GM12878 (cell line): ENCODE results near the gene GH1. TPM values are rescaled to one million over a fixed set of nuclear protein-coding genes. Genes with fewer than 3 reads are reported as not detected.

Experiments
- ATAC-seq: fragments of 200-7000 bp; cut with Tn5 transposase; 3 replicates; pipeline ENCODE4 v1.9.1; 2020; ENCODE audit warnings: mild to moderate bottlenecking, moderate library complexity
- BruUV-seq: library from RNA; stranded (reverse); fragments of 400-500 nt; replicated peaks from 2 replicates; lab custom pipeline; 2021; lab: Mats Ljungman, UMichigan
- CTCF ChIA-PET: fragments of 300-600 bp; sonication (Branson Sonifier 250); formaldehyde crosslinking; extraction: SDS; loops from one replicate; lab custom pipeline; 2021; ENCODE audit warnings: inconsistent platforms; lab: Yijun Ruan, JAX
- POLR2A ChIA-PET: fragments of 350-600 bp; formaldehyde crosslinking; extraction: SDS; loops from one replicate; lab custom pipeline; 2021; ENCODE audit warnings: inconsistent platforms; lab: Charles Lee
- RAD21 ChIA-PET: fragments of 300-600 bp; sonication (Branson Sonifier 250); formaldehyde crosslinking; loops from one replicate; lab custom pipeline; 2023; ENCODE audit warnings: antibody characterized with exemption; ENCODE audit not compliant: unreplicated experiment; lab: Charles Lee
- SMC1A ChIA-PET: fragments of 300-600 bp; sonication (Branson Sonifier 250); formaldehyde crosslinking; loops from one replicate; lab custom pipeline; 2023; ENCODE audit not compliant: unreplicated experiment, uncharacterized antibody; lab: Charles Lee
- DNase-seq: peaks from one replicate; pipeline ENCODE4 v3.0.0-alpha.2; 2011; ENCODE audit warnings: low read depth, low spot score
- FAIRE-seq: peaks from 3 replicates; lab custom pipeline; 2011; peaks lifted over from hg19 to GRCh38; lab: Jason Lieb, UNC
- H2AFZ ChIP-seq: 2 replicates; pipeline ENCODE4 v1.6.0; 2011; ENCODE audit warnings: low read depth, low read length, control low read depth; ENCODE audit not compliant: control insufficient read depth
- H3K27ac ChIP-seq: 2 replicates; pipeline ENCODE4 v1.5.1; 2011; ENCODE audit warnings: control low read depth; ENCODE audit not compliant: control insufficient read depth, insufficient read depth
- H3K27me3 ChIP-seq, 2 experiments: replicated peaks in 1 of 2; 2 replicates each; pipeline versions ENCODE4 v1.6.0 to v1.6.1; 2011; ENCODE audit warnings: low read length in 1 of 2; ENCODE audit not compliant: control insufficient read depth in 2 of 2, insufficient read depth in 2 of 2
- H3K36me3 ChIP-seq, 2 experiments: 2 replicates each; pipeline ENCODE4 v1.5.1; 2011; ENCODE audit warnings: low read length in 1 of 2; ENCODE audit not compliant: control insufficient read depth in 2 of 2, insufficient read depth in 2 of 2
- H3K4me1 ChIP-seq: 2 replicates; pipeline ENCODE4 v1.6.1; 2011; ENCODE audit warnings: mild to moderate bottlenecking, low read length, moderate library complexity, mixed read lengths; ENCODE audit not compliant: control insufficient read depth, insufficient read depth
- H3K4me2 ChIP-seq: 2 replicates; pipeline ENCODE4 v1.6.0; 2011; ENCODE audit warnings: control low read depth; ENCODE audit not compliant: control insufficient read depth, insufficient read depth
- H3K4me3 ChIP-seq: fragments of 200-600 bp; sonication (generic); 2 replicates; pipeline ENCODE4 v1.5.1; 2016
- H3K79me2 ChIP-seq: 2 replicates; pipeline ENCODE4 v1.6.0; 2011; ENCODE audit warnings: low read length; ENCODE audit not compliant: control insufficient read depth, insufficient read depth
- H3K9ac ChIP-seq: 2 replicates; pipeline ENCODE4 v1.8.0; 2011; ENCODE audit warnings: low read length, control low read depth, mixed read lengths; ENCODE audit not compliant: control insufficient read depth, insufficient read depth
- H3K9me3 ChIP-seq: replicated peaks from 3 replicates; pipeline ENCODE4 v1.5.1; 2011; ENCODE audit warnings: mild to moderate bottlenecking, low read length; ENCODE audit not compliant: control insufficient read depth, insufficient read depth
- H4K20me1 ChIP-seq: 2 replicates; pipeline ENCODE4 v1.6.0; 2011; ENCODE audit not compliant: control insufficient read depth, insufficient read depth
- CBX5 ChIP-seq: sonication (generic); IDR thresholded peaks from 2 replicates; pipeline ENCODE4 v1.6.1; 2016; ENCODE audit warnings: low read depth, moderate library complexity, mild to moderate bottlenecking, inconsistent platforms
- CEBPB ChIP-seq, 2 experiments: fragments of 150-350 bp in 1 of 2; IDR thresholded peaks; 2 replicates each; pipeline ENCODE4 v1.6.1; 2012 to 2014; ENCODE audit warnings: low read depth in 2 of 2, low read length in 2 of 2, borderline replicate concordance in 1 of 2, inconsistent platforms in 1 of 2
- FOXM1 ChIP-seq: IDR thresholded peaks from 2 replicates; pipeline ENCODE4 v1.6.1; 2012; ENCODE audit warnings: low read depth, mild to moderate bottlenecking, inconsistent platforms, low read length, moderate library complexity
- MEF2A ChIP-seq: IDR thresholded peaks from 2 replicates; pipeline ENCODE4 v1.6.1; 2011; ENCODE audit warnings: low read depth, mild to moderate bottlenecking, low read length, moderate library complexity; ENCODE audit not compliant: insufficient read depth
- MEF2B ChIP-seq: fragments of 450-650 bp; IDR thresholded peaks from 2 replicates; pipeline ENCODE4 v1.6.1; 2018; ENCODE audit warnings: mild to moderate bottlenecking, moderate library complexity; ENCODE audit not compliant: partially characterized antibody, poor library complexity, severe bottlenecking
- PML ChIP-seq: IDR thresholded peaks from 2 replicates; pipeline ENCODE4 v1.6.1; 2012; ENCODE audit warnings: low read length, inconsistent platforms
- RCOR1 ChIP-seq: conservative IDR thresholded peaks from 2 replicates; pipeline ENCODE4 v1.6.1; 2012; ENCODE audit warnings: low read depth, low read length, improper control_type of control experiment
- TBL1XR1 ChIP-seq: IDR thresholded peaks from 2 replicates; pipeline ENCODE4 v1.6.1; 2012; ENCODE audit warnings: low read depth, low read length, improper control_type of control experiment
- TCF7 ChIP-seq: IDR thresholded peaks from 2 replicates; pipeline ENCODE4 v1.6.1; 2014; ENCODE audit warnings: antibody characterized with exemption, borderline replicate concordance
- WGBS: methylation state at CpG from one replicate; pipeline ENCODE4 v1.1.6; 2016; ENCODE audit warnings: low lambda C conversion rate; ENCODE audit not compliant: insufficient replicate concordance, insufficient coverage; ENCODE audit errors: missing lambda C conversion rate; 5-methylcytosine and 5-hydroxymethylcytosine counted together
- in situ Hi-C: fragments of 300-500 bp; cut with MboI; formaldehyde crosslinking; loops from 9 replicates; pipeline ENCODE4 v1.14.3; 2018; ENCODE audit warnings: mixed read lengths
- intact Hi-C: fragments of 100-400 bp; cut with micrococcal nuclease; formaldehyde crosslinking; loops from one replicate; pipeline ENCODE4 v1.14.2; 2022; ENCODE audit not compliant: unreplicated experiment
- polyA plus RNA-seq, 11 experiments: library from polyadenylated mRNA; depleted of rRNA in 4 of 11; unstranded in 6 of 11; stranded (reverse) in 5 of 11; fragments of >200 nt; fragmentation: Nextera tagmentation in 4 of 11; fragmentation: Illumina TruSeq in 1 of 11; extraction: Ambion mirVana in 4 of 11; extraction: Trizol in 1 of 11; gene quantifications; 1 replicate in 1 of 11; 2 replicates in 10 of 11; pipeline versions ENCODE4 v1.2.1 to v1.2.3, GENCODE V29; 2011 to 2016; ENCODE audit warnings: inconsistent platforms in 2 of 11, missing spikeins in 2 of 11, low read depth in 1 of 11
- total RNA-seq, 4 experiments: library from RNA; depleted of rRNA in 3 of 4; stranded (reverse); fragments of >200 nt in 3 of 4; fragmentation: Illumina TruSeq in 1 of 4; extraction: Trizol in 1 of 4; gene quantifications; 2 replicates each; pipeline versions ENCODE4 v1.2.1 to v1.2.3, GENCODE V29; 2013 to 2021

GH1 gene
- total and polyA plus RNA-seq, 10 of the 15 experiments (the other 5 are each of a cell fraction or from before 2014, with no cell fraction given), result 0.13 to 0.42 TPM; not detected in 8

DNA sequence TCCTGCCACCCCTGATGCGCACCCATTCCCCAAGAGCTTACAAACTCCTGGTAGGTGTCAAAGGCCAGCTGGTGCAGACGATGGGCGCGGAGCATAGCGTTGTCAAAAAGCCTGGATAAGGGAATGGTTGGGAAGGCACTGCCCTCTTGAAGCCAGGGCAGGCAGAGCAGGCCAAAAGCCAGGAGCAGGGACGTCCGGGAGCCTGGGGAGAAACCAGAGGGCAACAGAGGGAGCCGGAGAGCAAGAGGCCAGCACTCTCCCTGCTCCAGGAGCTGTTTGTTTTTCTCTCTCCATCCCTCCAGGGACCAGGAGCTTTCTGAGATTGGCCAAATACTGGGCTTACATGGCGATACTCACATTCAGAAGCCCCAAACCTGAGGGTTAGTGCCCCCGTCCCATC is 334 bp downstream of the GH1 start:
- 73% methylated on average over 10 of the region's 10 CpGs for WGBS
- ATAC-seq (no peak), FAIRE-seq (no peak), DNase-seq (no peak)
- no TSS peak for BruUV-seq
- CTCF ChIA-PET, result interaction anchor here (0.5 to 17.4 kb wide), 20 partner anchors 8 to 214 kb away, joined by 3 to 481 read pairs (median 12); partner anchors contain the start of genes CD79B, ERN1 and ICAM2
- H3K27me3 ChIP-seq, result no peaks in the 10 kb centered on the region
- POLR2A ChIA-PET, result interaction anchor here (1.5 to 2.8 kb wide), 3 partner anchors 28 to 214 kb away, joined by 5 to 22 read pairs (median 15); partner anchors contain the start of gene ICAM2
- intact Hi-C loops (loop anchor here (2.0 kb wide), 2 partner anchors 98 to 214 kb away; no protein-coding TSS in a partner anchor), in situ Hi-C loops (no loop called here)
- no peak overlapping the region for H3K4me2 ChIP-seq
- H3K36me3 ChIP-seq, result no peaks in the 10 kb centered on the region
- H3K79me2 ChIP-seq, result no peaks in the 10 kb centered on the region
- no peak for TF ChIP-seq MEF2B
- no peak for TF ChIP-seq CEBPB (IDR thresholded peaks at IDR 0.05; ENCODE audit: borderline replicate concordance in 1 of 2, low read depth in 2 of 2, low read length in 2 of 2)
- no peak for TF ChIP-seq RCOR1
- no peak for TF ChIP-seq PML
- no peak for TF ChIP-seq TBL1XR1
- no peak for TF ChIP-seq CBX5
- TF ChIP-seq MEF2A, result no peak
- no peak for TF ChIP-seq FOXM1
- no peak for TF ChIP-seq TCF7
- H3K9me3 ChIP-seq, result no peaks in the 10 kb centered on the region
- RAD21 ChIA-PET, result interaction anchor here (0.6 to 9.2 kb wide), 12 partner anchors 10 to 214 kb away, joined by 3 to 288 read pairs (median 34); partner anchors contain the start of genes CD79B, ERN1 and ICAM2
- H3K27ac ChIP-seq, result no peak overlapping the region
- no peak overlapping the region for H3K4me3 ChIP-seq
- H3K4me1 ChIP-seq, result peaks cover 16% of the 10 kb centered on the region
- no peak overlapping the region for H3K9ac ChIP-seq
- no peaks in the 10 kb centered on the region for H4K20me1 ChIP-seq
- SMC1A ChIA-PET, result interaction anchor here (0.9 to 14.0 kb wide), 10 partner anchors 13 to 214 kb away, joined by 3 to 248 read pairs (median 46); partner anchors contain the start of genes CD79B and ICAM2
- no peak overlapping the region for H2AFZ ChIP-seq
